HT-29 (cell line): Measurements from ENCODE around the gene LRP11. TPM values are rescaled to one million over a fixed set of nuclear protein-coding genes. Genes with fewer than 3 reads are reported as not detected.
A peak's percentile ranks its signal among the peaks of the same experiment; 100 is the strongest.
"Not testable (repeated sequence)": the region's sequence is repeated elsewhere in the genome, so short reads cannot be mapped to it uniquely, and the experiment has no call there.

Experiments used
- DNase-seq: peaks from one replicate; pipeline ENCODE4 v3.0.0-alpha.2; 2015; ENCODE audit warnings: low spot score
- total RNA-seq: library from RNA; depleted of rRNA; stranded (reverse); fragments of >200 nt; shearing (Covaris generic); gene quantifications from 2 replicates; pipeline ENCODE4 v1.2.3, GENCODE V29; 2014; rRNA removed

LRP11 gene, protein sequence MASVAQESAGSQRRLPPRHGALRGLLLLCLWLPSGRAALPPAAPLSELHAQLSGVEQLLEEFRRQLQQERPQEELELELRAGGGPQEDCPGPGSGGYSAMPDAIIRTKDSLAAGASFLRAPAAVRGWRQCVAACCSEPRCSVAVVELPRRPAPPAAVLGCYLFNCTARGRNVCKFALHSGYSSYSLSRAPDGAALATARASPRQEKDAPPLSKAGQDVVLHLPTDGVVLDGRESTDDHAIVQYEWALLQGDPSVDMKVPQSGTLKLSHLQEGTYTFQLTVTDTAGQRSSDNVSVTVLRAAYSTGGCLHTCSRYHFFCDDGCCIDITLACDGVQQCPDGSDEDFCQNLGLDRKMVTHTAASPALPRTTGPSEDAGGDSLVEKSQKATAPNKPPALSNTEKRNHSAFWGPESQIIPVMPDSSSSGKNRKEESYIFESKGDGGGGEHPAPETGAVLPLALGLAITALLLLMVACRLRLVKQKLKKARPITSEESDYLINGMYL
- 37.9 and 43.0 TPM in 2 replicates for total RNA-seq

DNA sequence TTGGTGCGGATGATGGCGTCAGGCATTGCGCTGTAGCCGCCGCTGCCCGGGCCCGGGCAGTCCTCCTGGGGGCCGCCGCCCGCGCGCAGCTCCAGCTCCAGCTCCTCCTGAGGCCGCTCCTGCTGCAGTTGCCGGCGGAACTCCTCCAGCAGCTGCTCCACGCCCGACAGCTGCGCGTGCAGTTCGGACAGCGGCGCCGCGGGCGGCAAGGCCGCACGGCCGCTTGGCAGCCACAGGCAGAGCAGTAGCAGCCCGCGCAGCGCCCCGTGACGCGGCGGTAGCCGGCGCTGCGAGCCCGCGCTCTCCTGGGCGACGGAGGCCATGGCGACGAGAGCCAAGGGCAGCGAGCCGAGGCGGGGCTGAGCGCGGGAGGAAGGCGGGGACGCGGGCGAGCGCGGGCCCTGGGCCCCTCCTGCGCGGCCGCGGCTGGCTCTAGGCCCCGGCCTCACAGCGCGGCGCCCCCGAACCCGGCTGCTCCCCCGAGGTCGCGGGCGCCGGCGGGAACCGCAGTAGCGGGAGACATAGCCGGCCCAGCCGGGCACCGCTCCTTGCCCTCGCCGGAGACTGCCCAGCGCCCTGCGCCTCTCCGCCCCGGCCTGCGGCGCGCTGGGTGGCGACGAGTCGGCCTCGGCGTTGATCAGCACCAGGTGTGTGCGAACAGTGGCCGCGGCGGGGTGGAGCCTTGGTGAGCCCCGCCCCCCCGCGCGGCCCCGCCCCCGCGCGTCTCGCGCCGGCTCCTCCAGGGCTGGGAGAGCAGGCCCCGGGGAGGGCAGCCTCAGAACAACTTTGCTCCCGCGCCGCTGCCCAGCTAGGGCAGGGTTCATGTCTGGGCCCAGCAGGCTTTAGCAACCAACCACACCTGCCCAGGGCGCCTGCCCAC lies at the start of gene LRP11:
Gene LRP11 (minus strand): TSS at position 662 of the 880 bp plus-strand sequence. CDS start 339 bp downstream, at position 323.
- peak; percentile 95 for DNase-seq

DNA sequence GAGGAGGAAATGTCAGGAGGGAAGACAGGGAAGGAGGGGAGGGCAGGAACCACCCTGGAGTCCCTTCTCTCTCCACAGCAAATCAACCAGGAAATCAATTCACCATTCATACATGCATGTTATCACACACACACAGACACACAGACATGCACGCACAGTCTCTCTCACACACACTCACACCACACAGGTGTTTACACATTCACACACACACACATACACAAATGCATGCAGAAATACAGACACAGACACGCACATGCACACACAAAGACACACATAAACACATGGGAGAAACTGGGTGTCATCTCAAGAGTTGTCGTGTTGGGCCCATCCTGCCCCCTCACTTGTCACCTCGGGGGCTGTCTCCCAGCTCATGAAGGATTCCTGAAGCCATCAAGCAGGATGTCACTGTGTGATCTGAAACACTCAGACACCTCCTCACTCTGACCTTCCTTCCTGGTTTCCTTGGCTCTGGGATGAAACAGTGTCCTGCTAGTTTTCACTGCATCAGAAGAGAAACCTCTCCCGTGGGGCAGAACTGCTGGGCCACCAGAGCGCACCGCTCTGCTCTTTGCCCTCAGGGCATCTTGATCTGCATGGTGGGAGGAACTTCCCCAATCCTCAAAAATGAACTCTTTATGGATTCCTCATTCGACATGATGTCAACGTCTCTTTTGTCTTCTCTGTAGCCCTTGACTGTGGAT lies 49.5 kb upstream of the LRP11 start:
- no peak for DNase-seq

DNA sequence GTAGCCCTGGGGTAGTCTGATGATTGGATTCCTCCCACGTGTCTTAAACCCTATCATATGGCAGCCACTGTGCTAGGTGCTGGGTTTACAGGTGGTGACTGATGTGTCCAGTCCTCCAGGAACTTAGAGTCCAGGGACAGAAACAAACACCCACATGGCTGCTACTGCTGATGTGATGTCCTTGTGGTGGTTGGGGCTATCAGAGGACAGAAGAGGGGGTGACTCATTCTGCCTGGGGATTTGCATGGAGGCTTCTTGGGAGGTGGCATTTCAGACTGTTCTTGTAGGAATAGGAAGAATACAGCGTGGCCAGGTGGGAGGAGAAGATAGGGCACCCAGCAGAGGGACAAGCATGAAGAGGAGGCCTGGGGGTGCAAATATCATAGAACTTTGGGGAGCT lies 48.9 kb upstream of the LRP11 start:
- no peak for DNase-seq

DNA sequence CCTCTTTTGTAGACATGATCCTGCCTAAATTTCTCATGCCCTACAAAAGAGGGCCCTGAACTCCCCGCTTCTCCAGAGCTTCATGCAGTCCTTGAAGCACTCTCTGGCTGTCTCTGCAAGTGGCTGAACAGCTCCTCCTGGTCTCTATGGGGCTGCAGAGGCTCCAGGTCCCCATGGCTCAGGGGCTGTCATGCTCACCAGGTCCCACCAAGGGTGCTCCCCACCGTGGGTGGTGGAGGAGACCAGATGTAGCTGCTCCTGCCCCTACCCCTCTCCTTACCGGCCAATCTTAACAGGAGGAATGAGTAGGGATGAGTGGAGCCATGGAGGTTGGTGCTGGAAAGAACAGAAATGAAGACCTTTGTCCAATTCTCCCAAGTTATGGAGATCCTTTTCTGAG lies 48.5 kb upstream of the LRP11 start:
- DNase-seq: not testable (repeated sequence)

DNA sequence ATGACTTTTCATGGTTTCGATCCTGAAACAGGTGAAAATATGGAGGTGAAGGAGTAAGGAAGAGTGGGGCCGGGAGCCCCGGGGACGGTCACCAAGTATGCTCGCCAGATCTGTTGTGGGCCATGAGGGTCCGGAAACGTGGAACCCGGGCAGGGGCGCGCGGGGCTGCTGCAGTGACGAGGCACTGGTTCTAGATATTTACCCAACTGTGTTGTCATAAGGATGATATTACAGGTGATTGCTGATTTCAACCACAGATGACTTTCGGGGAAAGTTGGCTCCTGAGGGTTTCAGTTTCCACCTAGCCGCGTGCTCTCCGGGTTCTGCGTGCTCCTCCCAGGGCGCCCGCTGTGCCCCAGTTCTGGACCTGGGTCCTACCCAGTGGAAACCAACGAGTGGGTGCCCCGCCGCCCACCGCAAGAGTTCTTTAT lies 46.6 kb upstream of the LRP11 start:
- no peak for DNase-seq

DNA sequence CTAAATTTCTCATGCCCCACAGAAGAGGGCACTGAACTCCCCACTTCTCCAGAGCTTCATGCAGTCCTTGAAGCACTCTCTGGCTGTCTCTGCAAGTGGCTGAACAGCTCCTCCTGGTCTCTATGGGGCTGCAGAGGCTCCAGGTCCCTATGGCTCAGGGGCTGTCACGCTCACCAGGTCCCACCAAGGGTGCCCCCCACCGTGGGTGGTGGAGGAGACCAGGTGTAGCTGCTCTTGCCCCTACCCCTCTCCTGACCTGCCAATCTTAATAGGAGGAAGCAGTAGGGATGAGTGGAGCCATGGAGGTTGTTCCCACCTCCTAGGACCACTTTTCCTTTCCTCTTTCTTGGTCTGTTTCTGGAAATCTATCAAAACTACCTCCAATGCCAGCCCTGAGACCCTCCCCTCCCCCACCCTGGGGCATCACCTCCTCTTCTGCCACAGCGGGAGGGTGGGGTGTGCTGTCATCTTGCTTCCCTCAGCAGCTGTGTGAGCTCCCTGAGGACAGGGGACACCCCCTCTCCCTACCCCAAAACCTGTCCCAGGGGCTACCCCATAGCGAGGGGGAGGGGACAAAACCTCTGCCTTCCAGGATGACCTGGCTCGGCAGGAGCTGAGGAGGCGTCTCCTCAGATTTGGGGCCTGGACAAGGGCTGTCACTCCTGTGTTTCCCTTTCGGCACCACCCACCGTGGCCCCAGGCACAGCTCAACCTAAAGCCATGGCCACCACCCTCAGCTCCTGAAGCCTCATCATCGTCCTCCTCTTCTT lies 45.7 kb upstream of the LRP11 start:
- no peak for DNase-seq

DNA sequence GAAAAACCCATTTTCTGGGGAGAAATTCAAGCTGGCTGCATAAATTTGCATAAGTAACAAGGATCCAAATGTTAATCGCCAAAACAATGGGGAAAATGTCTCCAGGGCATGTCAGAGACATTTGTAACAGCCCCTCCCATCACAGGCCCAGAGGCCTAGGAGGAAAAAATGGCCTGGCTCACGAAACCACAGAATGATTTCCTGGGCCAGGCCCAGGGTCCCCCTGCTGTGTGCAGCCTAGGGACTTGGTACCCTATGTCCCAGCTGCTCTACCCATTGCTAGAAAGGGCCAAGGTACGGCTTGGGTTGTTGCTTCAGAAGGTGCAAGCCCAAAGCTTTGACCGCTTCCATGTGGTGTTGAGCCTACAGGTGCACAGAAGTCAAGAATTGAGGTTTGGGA lies 44.3 kb upstream of the LRP11 start:
- not testable (repeated sequence) for DNase-seq

DNA sequence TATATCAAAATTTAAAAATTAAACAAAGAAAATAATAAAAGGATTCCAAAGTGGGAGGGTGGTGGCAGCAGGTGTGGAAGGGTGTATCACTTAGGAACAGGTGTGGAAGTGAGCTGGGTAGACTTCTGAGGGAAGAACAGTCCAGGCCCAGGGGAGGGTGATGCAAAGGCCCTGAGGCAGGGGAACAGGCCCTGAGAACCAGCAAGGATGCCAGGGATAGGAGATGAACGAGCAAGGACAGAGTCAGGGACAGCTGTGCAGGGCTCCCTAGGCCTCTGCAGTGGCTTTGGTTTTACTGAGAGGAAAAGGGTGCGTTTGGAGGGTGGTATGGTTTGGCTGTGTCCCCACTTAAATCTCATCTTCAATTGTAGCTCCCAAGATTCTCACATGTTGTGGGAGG lies 43.2 kb upstream of the LRP11 start:
- DNase-seq: no peak

DNA sequence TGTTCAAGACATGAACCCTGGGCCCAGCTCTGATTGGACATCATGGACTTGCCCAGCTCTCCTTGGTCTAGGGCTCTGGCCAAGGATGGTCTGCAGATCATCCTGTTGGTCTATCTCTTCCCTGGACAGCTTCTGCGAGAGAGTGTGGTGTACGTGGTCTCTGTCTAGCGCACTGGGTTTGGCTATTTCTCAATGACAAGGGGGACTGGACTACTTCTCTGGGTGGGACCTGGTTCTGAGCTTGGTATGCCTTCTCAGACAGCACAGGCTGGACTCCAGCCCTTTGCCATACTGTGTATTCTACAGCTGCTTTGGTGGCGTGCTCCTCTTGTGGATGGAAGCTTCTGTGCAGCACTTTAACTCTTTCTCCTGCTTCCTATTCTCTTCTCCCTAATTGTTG lies 42.2 kb upstream of the LRP11 start:
- DNase-seq: no peak

DNA sequence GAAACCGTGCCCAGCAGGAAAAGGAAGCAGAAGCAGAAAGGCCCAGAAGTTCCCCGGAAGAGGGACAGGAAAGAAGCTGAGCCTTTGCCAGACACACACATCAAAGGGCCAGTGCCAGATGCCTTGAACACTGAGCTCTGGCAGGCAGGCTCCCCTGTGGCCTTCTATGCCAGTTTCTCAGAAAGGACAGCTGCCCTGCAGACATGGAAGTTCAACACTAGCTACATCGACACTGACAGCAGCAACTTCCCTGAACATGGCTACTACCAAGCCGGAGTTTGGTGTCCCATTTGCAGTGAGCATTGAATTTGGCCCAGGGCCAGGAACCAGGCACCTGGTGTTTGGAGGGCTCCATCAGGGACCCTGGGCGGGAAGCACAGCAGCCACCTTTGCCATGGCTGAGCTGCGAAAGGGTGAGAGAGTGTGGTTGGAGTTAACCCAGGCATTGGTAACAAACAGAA lies 41.8 kb upstream of the LRP11 start:
- no peak for DNase-seq

DNA sequence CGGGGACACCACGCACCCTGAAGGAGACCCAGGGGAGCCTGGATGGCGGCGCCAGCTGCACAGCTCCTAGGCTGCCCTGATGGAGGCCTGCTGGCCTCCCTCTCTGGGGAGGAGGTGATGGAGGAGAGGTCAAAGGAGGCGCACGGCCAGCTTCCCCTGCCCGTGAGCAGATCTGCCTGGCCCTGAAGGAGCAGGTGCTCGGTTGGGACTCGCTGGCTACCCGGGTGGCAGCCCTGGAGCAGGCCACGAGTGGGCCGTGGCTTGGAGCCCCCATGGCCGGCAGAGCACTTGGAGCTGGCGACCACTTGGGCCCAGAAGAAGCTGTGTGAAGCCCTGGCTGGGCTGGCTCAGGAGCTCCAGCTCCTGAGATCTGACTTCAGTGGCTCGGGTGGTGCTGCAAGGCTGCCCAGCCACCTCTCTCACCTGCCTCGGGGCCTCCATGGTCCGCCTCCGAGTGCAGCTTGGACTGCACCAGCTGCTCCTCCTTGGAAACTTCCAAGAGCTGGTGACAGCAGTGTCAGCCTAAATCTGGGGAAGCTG lies 41.3 kb upstream of the LRP11 start:
- DNase-seq: no peak

DNA sequence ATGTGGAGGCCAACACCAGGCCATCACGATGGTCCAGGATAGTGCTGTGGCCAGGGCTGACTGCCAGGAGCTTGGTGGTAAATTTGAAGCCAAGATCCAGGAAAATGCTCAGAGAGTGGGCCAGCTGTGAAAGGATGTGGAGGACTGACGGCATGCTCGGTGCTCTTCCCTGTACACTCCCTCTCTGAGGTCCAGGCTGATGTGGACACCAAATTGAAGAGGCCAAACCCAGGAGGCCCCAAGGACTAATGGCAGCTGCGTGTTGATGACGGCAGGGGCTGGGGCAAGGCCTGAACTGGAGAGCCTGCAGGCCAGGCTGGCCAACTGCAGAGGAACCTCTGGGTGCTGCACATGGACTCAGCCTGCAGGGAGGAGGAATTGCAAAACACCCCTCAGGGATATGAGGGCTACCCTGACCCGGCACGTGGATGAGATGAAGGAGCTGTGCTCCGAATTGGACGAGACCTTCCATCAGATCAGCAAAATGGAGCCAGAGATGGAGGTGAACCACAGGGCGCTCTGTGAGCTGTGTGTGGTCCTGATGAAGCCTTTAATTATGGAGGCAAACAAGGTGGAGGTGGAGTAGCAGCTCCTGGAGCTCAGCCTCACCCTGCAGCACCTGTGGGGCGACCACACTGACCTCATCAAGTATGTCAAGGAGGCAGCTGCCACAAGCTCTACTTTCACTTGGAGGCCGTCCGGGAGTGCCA lies 40.7 kb upstream of the LRP11 start:
- DNase-seq: no peak

DNA sequence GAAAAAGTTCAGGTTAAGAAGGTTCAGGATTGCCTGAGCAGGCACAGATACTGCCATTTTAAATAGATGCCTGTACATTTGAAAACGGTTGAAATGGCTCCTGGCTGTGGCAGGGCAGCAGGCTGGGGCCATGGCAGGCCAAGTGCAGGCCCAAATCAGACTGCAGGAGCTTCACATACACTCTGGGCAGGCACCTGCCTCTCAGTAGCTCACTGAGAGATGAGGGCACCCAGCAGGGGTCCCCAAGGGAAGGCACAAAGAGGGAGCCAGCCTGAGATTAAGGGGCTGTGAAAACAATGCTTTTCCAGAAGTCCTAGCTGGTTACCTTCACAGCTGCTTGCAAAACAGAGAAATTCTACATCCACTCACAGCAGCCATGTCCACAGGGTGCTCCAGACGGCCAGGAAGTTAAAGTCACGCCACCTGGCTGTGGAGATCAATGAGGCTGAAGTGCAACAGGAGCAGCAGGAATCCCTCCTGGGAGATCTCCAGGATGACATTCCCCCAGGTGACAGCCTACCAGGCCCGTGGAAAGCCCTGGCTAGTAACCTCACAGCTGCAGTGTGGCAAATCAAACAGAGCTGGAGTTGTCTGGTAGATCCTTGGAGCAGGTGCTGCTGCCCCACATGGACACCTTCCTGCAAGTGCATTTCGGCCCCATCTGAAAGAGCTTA lies 39.9 kb upstream of the LRP11 start:
- DNase-seq: peak; percentile 7

DNA sequence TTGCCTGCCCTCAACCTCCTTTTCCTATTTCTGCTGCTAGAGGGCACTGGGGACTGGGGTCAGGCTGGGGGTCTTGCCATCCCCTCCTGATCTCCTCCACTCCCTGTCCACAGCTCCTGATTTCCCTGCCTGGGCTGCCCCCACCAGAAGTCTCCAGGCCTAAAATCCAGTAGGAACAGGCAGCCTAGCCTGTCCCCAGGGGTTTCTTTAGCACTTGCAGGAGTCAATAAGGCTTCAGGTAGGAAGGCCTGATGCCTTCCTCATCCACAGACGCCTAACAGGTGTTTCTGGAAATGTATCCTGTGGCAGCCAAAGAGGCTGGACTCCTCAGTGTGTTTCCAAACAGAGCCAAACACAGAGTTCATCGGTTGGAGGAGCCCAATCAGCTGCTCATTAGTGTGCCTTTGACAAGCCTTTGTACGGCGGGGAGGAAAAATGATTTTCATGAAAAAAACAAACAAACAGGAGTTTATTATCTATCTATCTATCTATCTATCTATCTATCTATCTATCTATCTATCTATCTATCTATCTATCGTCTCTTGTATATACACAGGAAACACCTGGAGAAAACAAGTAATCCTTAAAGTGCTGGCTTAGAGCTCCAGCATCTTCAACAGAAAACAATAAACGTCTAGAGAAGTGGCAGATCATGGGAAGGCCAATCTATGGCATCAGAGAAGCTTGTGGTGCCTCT lies 37.4 kb upstream of the LRP11 start:
- DNase-seq: no peak

DNA sequence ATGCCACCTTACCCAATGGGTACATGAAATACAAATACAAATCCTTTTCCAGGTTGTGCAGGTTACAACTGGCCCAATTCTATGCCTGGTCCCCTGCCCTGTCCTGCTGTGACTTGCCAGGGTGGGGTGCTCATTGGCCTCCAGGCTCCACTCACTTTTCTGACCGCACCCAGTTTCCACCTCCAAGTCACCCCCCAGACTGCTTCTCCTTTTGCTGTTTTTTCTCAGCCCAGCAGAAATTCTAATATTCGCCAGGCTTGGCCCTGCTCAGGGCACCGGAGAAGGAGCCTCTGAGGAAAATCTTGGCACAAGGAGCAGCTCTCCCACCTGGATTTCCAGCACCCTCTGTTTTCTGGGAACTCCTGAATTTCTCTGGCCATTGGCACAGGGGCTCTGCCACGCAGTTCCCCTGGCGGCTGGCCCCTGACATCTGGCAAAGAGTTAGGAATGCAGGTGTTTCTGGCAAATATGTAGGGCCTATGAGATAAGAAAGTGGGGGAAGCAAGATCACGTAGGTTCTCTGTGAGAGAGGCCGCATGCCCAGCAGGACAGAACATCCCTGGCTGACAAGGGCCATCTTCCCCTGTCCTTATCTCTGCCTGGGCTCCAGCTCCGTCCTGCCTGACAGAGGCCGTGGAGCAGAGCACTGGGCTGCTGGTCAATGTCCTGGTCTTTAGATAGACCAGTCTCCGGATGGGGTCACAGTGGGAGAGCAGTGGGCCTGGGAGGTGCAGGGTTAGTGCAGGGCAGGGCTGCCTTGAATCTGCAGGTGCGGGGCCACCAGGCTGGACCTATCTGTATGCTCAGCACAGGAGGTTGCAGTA lies 36.7 kb upstream of the LRP11 start:
- no peak for DNase-seq

DNA sequence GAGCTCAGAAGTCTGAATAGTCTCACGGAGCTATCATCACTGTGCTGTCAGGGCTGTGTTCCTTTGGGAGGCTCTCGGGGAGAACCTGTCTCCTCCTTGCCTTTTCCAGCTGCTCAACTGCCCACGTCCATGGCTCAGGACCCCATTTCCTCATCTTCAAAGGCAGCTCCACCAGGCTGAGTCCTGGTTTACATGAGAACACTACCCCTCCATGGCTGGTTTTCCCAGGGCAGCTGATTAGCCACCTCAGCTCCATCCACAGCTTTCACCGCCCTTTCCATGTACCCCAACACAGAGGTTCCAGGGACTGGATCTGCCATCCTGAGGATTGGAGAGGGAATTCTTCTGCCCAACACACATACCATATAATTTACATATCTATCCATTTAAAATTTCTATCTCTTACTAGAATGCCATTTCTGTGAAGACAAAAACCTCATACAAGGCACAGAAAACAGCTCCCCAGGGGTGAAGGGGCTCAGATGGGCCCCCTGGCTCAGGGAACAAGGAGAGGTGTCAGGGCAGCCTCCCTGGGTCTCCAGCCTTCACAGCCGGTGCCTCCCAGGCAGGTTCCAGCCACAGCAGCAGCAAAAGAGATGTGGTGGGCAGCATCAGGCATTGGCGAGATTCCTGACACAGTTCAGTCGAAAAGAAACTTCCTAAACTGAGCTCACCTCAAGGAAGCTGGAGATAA lies 35.9 kb upstream of the LRP11 start:
- no peak for DNase-seq

DNA sequence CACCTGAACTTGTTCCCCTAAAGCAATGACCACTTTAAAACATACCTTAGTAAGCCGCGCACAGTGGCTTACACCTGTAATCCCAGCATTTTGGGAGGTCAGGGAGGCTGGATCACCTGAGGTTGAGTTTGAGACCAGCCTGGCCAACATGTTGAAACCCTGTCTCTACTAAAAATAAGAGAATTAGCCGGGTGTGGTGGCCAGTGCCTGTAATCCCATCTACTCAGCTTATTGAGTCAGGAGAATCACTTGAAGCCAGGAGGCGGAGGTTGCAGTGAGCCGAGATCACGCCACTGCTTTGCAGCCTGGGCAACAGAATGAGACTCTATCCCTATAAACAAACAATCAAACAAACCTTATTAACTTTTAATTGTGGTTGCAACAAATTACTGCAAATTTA lies 35.3 kb upstream of the LRP11 start:
- DNase-seq: no peak
